CD8-positive, alpha-beta memory T cell (primary cell): ENCODE measurements around the gene ENDOV. TPM values are rescaled to one million over a fixed set of nuclear protein-coding genes. Genes with fewer than 3 reads are reported as not detected.

Experiments used
- CTCF ChIA-PET: fragments of 350-600 bp; sonication (Branson Sonifier 250); formaldehyde crosslinking; loops from one replicate; lab custom pipeline; 2021; ENCODE audit warnings: antibody characterized with exemption; lab: Charles Lee
- POLR2A ChIA-PET: fragments of 350-600 bp; sonication (Branson Sonifier 250); formaldehyde crosslinking; loops from one replicate; lab custom pipeline; 2021; ENCODE audit warnings: antibody characterized with exemption; lab: Charles Lee
- DNase-seq, 5 donors: peaks; one replicate each; pipeline versions ENCODE4 v3.0.0 to v3.0.0-alpha.2; 2020 to 2022; ENCODE audit warnings: mixed read lengths in 1 of 5
- H3K27ac ChIP-seq: one replicate; pipeline ENCODE4 v1.7.0; 2013; ENCODE audit warnings: low read depth, mild to moderate bottlenecking, low read length, moderate library complexity
- H3K27me3 ChIP-seq: 2 replicates; pipeline ENCODE4 v1.7.0; 2013; ENCODE audit warnings: low read length, mild to moderate bottlenecking; ENCODE audit not compliant: insufficient read depth, poor library complexity, severe bottlenecking
- H3K36me3 ChIP-seq: 2 replicates; pipeline ENCODE4 v1.7.0; 2013; ENCODE audit warnings: mild to moderate bottlenecking, low read length, moderate library complexity; ENCODE audit not compliant: insufficient read depth
- H3K4me1 ChIP-seq: 2 replicates; pipeline ENCODE4 v1.7.0; 2013; ENCODE audit warnings: mild to moderate bottlenecking, low read length, moderate library complexity; ENCODE audit not compliant: insufficient read depth
- H3K4me3 ChIP-seq: 2 replicates; pipeline ENCODE4 v1.7.0; 2013; ENCODE audit warnings: mild to moderate bottlenecking, low read length
- H3K9me3 ChIP-seq: 2 replicates; pipeline ENCODE4 v1.7.0; 2013; ENCODE audit warnings: mild to moderate bottlenecking, low read length
- H3K27ac Mint-ChIP-seq, 8 donors: one replicate each; pipeline ENCODE4 v1.8.0; 2020 to 2021; ENCODE audit warnings: mixed read lengths in 8 of 8, mild to moderate bottlenecking in 6 of 8, inconsistent platforms in 3 of 8, moderate library complexity in 3 of 8
- H3K27me3 Mint-ChIP-seq, 2 donors: one replicate each; pipeline ENCODE4 v1.8.0; 2020 to 2021; ENCODE audit warnings: mixed read lengths in 2 of 2, mild to moderate bottlenecking in 1 of 2, moderate library complexity in 1 of 2
- H3K36me3 Mint-ChIP-seq, 3 donors: one replicate each; pipeline ENCODE4 v1.8.0; 2020 to 2021; ENCODE audit warnings: mixed read lengths in 3 of 3, inconsistent platforms in 1 of 3, mild to moderate bottlenecking in 1 of 3
- H3K4me1 Mint-ChIP-seq, 3 donors: one replicate each; pipeline ENCODE4 v1.8.0; 2020 to 2021; ENCODE audit warnings: mixed read lengths in 3 of 3, inconsistent platforms in 1 of 3, mild to moderate bottlenecking in 1 of 3
- H3K4me3 Mint-ChIP-seq, 7 donors: one replicate each; pipeline ENCODE4 v1.8.0; 2020 to 2021; ENCODE audit warnings: mixed read lengths in 7 of 7, mild to moderate bottlenecking in 6 of 7, moderate library complexity in 4 of 7, inconsistent platforms in 2 of 7
- H3K9me3 Mint-ChIP-seq, 5 donors: one replicate each; pipeline ENCODE4 v1.8.0; 2020 to 2022; ENCODE audit warnings: mixed read lengths in 5 of 5, mild to moderate bottlenecking in 3 of 5, moderate library complexity in 2 of 5, inconsistent platforms in 1 of 5
- polyA plus RNA-seq: library from polyadenylated mRNA; unstranded; fragments of 300-500 nt; fragmentation: Illumina TruSeq; gene quantifications from one replicate; pipeline ENCODE4 v1.2.3, GENCODE V29; 2021
- total RNA-seq, 2 experiments: library from RNA; stranded (reverse); gene quantifications; one replicate each; pipeline ENCODE4 v1.2.3, GENCODE V29; 2021

Gene ENDOV
- total and polyA plus RNA-seq, 3 experiments from 2014 or later, result 8.5 to 16.8 (median 12.4) TPM

DNA sequence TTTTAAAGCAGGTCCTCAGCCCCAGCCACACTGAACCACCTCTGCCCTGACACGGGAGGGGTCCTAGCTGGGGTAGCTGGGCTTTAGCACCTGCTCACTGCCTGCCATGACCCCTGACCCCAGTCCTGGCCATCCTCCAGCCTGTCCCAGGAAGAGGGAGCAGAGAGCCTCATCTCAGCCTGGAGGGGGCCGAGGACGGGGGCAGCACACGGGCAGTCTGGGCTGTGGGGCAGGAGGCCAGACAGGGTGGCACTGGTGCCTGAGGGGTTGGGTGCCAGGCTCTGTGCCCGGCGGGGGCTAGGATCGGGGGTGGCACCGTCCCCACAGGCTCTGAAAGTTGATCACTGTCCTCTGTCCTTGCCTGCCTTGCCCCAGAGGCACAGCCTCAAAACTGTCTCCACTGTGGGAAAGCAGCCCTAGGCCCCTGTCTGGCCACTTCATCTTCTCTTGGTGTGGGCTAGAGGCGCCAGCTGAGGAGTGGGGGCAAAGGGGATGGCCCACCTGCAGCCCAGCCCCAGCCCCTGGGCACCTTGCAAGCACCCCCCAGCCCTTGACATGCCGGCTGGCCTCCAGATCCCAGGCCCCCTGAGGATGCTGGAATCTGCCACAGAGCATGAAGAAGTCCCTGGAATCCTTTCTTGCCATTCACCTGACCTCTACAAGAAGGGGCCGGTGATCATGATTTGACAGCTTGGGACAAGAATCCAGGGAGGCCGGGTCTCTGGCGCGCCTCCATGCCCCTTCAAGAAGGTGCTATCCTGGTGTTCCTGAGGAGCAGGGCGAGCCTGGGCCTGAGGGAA lies 15.7 kb downstream of the ENDOV start:
- Mint-ChIP-seq H3K27ac (no peak overlapping the region), H3K9me3 (no peaks in the 10 kb centered on the region), H3K36me3 (no peaks in the 10 kb centered on the region), H3K4me1 (peaks cover 4 to 10% (median 4%) of the 10 kb centered on the region in 3 donors), H3K4me3 (no peak overlapping the region), H3K27me3 (peaks cover 0 to 3% of the 10 kb centered on the region in 2 donors)
- peaks cover 9% of the 10 kb centered on the region for H3K4me1 ChIP-seq
- no peaks in the 10 kb centered on the region for H3K27me3 ChIP-seq
- no peaks in the 10 kb centered on the region for H3K36me3 ChIP-seq
- ChIA-PET POLR2A (no interaction called here), CTCF (interaction anchor here (1.2 kb wide), 1 partner anchor 145 kb away, joined by 3 read pairs; no protein-coding TSS in a partner anchor)
- no peak overlapping the region for H3K27ac ChIP-seq
- DNase-seq, result no peak
- H3K9me3 ChIP-seq, result no peaks in the 10 kb centered on the region
- no peak overlapping the region for H3K4me3 ChIP-seq

DNA sequence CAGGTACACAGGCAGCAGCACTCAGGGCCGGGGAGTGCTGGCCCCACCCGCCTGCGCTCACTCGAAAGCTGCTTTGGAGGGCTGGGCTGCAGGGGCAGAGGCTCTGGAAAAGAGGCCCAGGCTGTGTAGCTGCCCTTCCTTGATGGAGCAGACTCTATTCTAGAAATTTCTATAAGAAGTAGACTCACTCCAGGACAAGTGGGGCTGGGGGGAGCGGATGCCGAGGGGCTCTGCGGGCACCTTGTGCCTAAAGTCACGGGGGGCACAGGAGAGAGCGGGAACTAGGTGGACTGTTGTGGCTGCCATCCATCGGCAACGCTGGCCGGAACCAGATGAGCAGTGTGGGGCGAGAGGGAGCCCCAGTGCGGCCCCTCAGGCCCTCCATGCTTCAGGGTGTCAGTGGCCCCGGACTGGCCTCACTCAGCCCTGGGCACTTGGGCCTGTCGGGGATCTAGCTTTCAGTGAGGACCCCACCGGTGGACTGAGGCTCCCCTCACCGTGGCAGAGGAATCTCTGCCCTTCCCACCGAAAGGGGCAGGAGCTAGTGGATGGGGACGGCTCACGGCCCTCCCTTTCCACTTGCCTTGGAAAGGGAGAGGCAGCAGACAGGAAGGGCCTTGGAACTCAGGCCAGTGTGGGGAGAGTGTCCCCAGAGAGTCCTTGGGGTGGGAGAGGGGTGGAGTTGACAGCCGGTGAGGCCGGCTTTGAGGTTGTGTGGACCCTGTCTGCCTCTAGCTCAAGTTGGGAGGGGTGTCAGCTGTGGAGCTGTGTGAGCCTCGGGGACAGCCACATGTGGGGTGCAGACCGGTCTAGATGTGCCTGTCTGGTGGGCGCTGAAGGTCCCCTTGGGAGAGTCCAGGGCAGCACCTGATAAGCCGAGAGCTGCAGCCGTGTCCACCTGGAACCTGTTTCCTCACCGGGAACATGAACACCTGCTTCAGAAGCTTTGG lies 16.6 kb downstream of the ENDOV start:
- Mint-ChIP-seq H3K27ac (no peak overlapping the region), H3K36me3 (no peaks in the 10 kb centered on the region), H3K4me3 (no peak overlapping the region), H3K4me1 (peaks cover 4% of the 10 kb centered on the region in 3 donors), H3K27me3 (peaks cover 0 to 3% of the 10 kb centered on the region in 2 donors), H3K9me3 (no peaks in the 10 kb centered on the region)
- Histone ChIP-seq H3K36me3 (no peaks in the 10 kb centered on the region), H3K9me3 (no peaks in the 10 kb centered on the region), H3K4me3 (no peak overlapping the region), H3K27me3 (no peaks in the 10 kb centered on the region), H3K27ac (no peak overlapping the region), H3K4me1 (peaks cover 8% of the 10 kb centered on the region)
- ChIA-PET POLR2A (no interaction called here), CTCF (interaction anchor here (1.2 kb wide), 1 partner anchor 144 kb away, joined by 3 read pairs; no protein-coding TSS in a partner anchor)
- DNase-seq, result no peak

DNA sequence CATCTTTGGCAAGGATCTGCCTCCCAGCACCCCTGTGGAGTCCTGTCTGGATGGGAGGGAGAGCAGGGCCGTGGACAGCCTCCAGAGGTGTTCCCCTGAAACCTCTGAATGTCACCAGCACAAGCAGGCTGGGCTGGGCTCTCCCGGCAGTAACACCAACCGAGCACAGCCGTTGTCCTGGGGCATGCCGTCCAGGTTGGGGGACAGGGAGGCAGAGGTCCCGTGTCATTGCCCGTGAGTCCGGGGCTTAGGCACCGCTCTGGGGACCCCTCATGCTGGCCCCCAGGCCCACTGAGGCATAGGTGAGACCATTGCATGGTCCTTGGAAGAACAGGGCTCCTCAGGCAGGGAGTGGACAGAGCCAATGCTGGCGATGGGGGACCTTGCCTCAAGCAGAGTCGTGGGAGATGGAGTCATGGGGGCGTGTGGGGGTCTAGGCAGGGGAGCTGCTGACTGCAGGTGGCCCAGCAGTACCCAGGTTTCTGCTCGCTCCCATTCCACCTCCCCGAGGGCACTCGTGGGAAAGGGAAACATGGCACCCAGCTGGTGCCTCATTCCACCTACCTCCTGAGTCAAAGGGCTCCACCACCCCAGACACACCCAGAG lies 17.5 kb downstream of the ENDOV start:
- POLR2A ChIA-PET, result no interaction called here
- no peaks in the 10 kb centered on the region for H3K4me1 Mint-ChIP-seq

DNA sequence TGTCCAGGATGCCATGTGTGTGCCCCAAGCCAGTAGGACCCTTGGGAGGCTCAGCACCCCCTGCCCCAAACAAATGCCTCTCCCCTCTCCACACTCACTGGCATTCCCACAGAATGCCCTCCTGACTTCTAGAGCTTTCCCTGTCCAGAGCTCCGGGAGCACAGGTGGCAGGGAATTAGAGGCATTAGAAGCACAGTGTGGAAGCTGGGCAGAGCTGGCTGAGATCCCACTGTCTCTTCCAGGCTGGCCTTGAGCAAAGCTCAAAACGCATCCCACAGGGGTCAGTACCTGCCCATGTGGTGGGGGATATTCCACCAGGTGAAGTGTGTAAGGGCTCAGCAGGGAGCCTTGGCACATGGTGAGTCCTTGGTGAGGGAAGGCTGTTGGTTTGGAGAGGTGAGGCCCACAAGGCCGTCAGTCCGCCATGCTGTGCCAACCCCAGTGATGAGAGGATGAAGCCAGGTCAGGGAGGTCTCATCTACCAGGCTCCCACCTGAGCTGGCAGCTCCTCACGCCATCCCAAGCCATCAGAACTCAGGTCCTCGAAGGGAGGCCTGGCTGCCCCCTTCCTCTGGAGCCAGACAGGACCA lies 18.1 kb downstream of the ENDOV start:
- DNase-seq, result no peak
- Mint-ChIP-seq H3K27me3 (peaks cover 0 to 3% of the 10 kb centered on the region in 2 donors), H3K4me3 (no peak overlapping the region), H3K36me3 (no peaks in the 10 kb centered on the region), H3K9me3 (no peaks in the 10 kb centered on the region), H3K27ac (no peak overlapping the region), H3K4me1 (no peaks in the 10 kb centered on the region)
- no peaks in the 10 kb centered on the region for H3K36me3 ChIP-seq
- no peaks in the 10 kb centered on the region for H3K27me3 ChIP-seq
- no peak overlapping the region for H3K27ac ChIP-seq
- POLR2A ChIA-PET, result no interaction called here
- no peaks in the 10 kb centered on the region for H3K9me3 ChIP-seq
- no peak overlapping the region for H3K4me3 ChIP-seq
- CTCF ChIA-PET, result no interaction called here
- H3K4me1 ChIP-seq, result no peaks in the 10 kb centered on the region

More for the DNA sequence above, 17.5 kb downstream of the ENDOV start:
- Mint-ChIP-seq H3K9me3 (no peaks in the 10 kb centered on the region), H3K36me3 (no peaks in the 10 kb centered on the region), H3K4me3 (no peak overlapping the region), H3K27me3 (peaks cover 0 to 3% of the 10 kb centered on the region in 2 donors), H3K27ac (no peak overlapping the region)
- DNase-seq, result no peak
- no peaks in the 10 kb centered on the region for H3K27me3 ChIP-seq
- no peak overlapping the region for H3K27ac ChIP-seq
- no peaks in the 10 kb centered on the region for H3K36me3 ChIP-seq
- CTCF ChIA-PET, result no interaction called here
- no peak overlapping the region for H3K4me3 ChIP-seq
- H3K4me1 ChIP-seq, result no peaks in the 10 kb centered on the region
- H3K9me3 ChIP-seq, result no peaks in the 10 kb centered on the region

DNA sequence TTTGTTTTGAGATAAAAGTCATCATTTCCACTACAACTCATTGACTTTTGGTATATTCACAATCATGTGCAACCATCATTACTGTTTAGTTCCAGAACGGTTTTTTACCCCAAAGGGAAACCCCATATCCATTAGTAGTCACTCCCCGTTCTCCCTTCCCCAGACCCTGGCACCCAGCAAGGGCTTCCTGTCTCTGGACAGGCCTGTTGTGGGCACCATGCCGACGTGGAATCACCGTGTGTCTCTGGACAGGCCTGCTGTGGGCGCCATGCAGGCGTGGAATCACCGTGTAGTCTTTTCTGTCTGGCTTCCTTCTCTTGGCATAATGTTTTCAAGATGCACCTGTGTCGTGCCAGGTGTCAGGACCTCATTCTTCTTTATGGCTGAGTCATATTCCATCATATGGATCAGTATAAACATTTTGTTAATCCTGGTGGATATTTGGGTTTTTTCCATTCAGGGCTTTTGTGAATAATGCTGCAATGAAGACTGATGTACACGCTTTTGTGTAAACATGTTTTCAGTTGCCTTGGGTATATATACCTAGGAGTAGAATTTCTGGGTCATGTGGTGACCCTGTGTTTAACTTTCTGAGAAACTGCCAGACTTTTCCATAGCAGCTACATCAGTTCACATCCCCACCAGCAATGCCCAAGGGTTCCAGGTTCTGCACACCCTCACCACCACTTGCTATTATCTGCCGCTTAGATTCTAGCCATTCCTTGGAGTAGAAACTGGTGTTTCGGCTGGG lies 19.1 kb downstream of the ENDOV start:
- no peak overlapping the region for H3K4me3 Mint-ChIP-seq
- H3K27me3 ChIP-seq, result no peaks in the 10 kb centered on the region
- no peak overlapping the region for H3K4me3 ChIP-seq
- H3K9me3 Mint-ChIP-seq, result no peaks in the 10 kb centered on the region
- H3K27ac Mint-ChIP-seq, result peak overlapping the region in 1 of 8 donors; percentile 17
- H3K36me3 ChIP-seq, result no peaks in the 10 kb centered on the region
- no peak overlapping the region for H3K27ac ChIP-seq
- ChIA-PET CTCF (no interaction called here), POLR2A (no interaction called here)
- DNase-seq, result no peak
- no peaks in the 10 kb centered on the region for H3K36me3 Mint-ChIP-seq
- H3K4me1 Mint-ChIP-seq, result no peaks in the 10 kb centered on the region
- H3K27me3 Mint-ChIP-seq, result peaks cover 0 to 3% of the 10 kb centered on the region in 2 donors
- no peaks in the 10 kb centered on the region for H3K9me3 ChIP-seq
- H3K4me1 ChIP-seq, result no peaks in the 10 kb centered on the region

DNA sequence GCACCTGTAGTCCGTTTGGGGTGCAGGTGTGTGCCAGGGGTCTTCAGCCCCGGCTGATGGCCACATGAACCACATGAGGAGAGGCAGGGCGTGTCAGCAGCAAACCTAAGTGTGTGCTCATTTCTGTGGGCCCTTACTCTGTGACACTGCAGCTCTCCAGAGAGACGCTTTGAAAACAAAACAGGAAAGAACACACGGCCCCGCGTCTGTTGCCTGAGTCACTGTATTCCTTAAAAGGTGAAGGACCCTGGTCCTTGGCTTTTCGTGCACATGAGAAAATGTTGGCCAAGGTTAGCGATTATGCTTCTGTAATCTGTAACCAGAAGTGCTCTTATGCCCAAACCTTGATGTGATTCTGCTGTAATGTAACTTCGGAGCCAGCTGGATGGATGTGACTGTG lies 22.6 kb downstream of the ENDOV start:
- peaks cover 0 to 5% (median 0%) of the 10 kb centered on the region in 3 donors for H3K36me3 Mint-ChIP-seq
- no peaks in the 10 kb centered on the region for H3K9me3 Mint-ChIP-seq
- H3K4me3 Mint-ChIP-seq, result no peak overlapping the region
- no peak for DNase-seq
- ChIA-PET POLR2A (no interaction called here), CTCF (no interaction called here)
- H3K9me3 ChIP-seq, result no peaks in the 10 kb centered on the region
- H3K4me1 Mint-ChIP-seq, result peaks cover 0 to 1% (median 0%) of the 10 kb centered on the region in 3 donors
- H3K27me3 Mint-ChIP-seq, result peaks cover 8 to 21% of the 10 kb centered on the region in 2 donors
- H3K4me1 ChIP-seq, result no peaks in the 10 kb centered on the region
- no peak overlapping the region for H3K4me3 ChIP-seq
- no peaks in the 10 kb centered on the region for H3K36me3 ChIP-seq
- H3K27me3 ChIP-seq, result no peaks in the 10 kb centered on the region
- no peak overlapping the region for H3K27ac Mint-ChIP-seq
- no peak overlapping the region for H3K27ac ChIP-seq

DNA sequence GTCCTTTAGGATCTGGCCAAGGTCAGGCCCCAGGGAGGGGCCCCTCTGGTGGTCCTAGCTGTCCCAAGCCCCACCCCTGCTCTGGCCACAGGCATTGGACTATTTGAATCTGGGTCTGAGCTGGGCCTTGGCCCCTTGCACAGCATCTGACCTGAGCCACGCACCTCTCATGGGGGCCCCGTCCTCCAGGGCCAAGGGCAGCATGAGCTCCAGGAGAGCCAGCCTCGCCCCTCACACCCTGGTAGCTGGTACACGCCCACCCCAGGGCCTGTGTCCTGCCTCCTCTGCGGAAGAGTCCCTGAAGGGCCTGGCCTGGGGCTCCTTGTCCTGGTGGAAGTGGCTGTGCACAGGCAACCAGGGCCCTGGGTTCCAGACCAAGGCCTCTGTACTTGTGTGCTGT lies 23.8 kb downstream of the ENDOV start:
- Histone ChIP-seq H3K9me3 (no peaks in the 10 kb centered on the region), H3K4me3 (no peak overlapping the region), H3K4me1 (no peaks in the 10 kb centered on the region), H3K27ac (no peak overlapping the region), H3K36me3 (no peaks in the 10 kb centered on the region), H3K27me3 (no peaks in the 10 kb centered on the region)
- no peak for DNase-seq
- ChIA-PET CTCF (no interaction called here), POLR2A (no interaction called here)
- Mint-ChIP-seq H3K9me3 (no peaks in the 10 kb centered on the region), H3K27me3 (peaks cover 10 to 29% of the 10 kb centered on the region in 2 donors), H3K27ac (no peak overlapping the region), H3K4me3 (no peak overlapping the region), H3K36me3 (peaks cover 0 to 9% (median 0%) of the 10 kb centered on the region in 3 donors), H3K4me1 (peaks cover 0 to 3% (median 0%) of the 10 kb centered on the region in 3 donors)
